OCI-M2 (cell line): ENCODE data around the gene TIMP2.
"Not testable (repeated sequence)": the region's sequence is repeated elsewhere in the genome, so short reads cannot be mapped to it uniquely, and the experiment has no call there.

ENCODE experiments used
- DNase-seq: peaks from one replicate; lab custom pipeline; 2025; ENCODE audit not compliant: unreplicated experiment; lab: John Stamatoyannopoulos, UW

The TIMP2 gene

DNA sequence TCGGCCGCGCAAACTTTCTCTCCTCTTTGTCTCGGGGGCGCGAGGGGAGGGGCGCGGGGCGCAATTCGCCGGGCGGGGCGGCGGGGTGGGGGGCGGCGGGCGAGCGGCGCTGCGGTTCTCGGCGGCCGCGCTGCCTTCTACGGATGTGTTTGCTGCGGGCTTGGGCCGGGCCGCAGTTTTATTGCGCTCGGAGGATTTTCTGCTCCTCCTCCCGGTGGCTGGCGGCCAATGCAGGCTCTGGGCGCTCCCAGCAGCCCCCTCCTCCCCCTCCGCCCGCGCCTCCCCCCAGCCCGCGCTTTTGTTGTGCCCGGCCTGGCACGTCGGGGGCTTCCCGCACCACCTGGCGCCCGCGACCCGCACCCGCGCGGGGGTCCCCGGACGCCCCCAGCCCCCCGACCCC, at the start of gene TIMP2:
Gene TIMP2 (minus strand): TSS at position 154 of the 400 bp plus-strand sequence. CDS start 299 bp downstream, outside the sequence.
- no peak for DNase-seq

DNA sequence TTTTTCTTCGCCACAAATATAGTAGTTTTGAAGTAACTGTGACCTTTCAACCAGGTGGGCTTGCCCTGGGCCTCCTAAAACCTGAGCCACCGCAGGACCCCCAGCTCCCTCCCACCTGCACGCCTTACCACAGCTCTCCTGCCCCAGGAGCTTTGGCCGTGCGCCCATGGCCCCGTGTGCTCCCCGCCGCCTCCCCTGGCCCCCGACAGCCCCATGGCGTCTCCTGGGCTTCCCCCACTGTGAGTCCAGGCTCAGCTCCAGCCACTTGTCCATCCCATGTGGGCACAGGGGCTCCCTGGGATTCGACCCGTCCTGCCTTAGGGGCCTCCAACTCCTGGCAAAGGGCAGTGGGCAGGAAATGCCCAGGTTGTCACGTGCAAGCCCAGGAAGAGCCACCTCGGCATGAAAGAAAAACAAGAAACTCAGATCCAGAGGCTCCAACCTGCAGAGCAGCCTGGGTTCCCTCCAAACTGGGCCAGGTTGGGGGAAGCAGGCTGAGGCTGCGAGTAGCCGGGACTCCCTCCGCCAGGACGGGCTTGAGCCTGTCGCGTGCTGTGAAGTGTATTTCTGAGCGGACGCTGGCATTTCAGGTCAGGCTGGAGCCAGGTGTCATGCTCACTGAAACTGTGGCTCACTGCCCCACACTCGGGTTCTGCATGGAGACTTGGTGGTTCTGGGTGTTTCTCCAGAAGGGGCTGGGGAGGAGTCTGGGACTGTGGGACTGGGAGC, 48.8 kb upstream of the TIMP2 start:
- DNase-seq, result no peak

DNA sequence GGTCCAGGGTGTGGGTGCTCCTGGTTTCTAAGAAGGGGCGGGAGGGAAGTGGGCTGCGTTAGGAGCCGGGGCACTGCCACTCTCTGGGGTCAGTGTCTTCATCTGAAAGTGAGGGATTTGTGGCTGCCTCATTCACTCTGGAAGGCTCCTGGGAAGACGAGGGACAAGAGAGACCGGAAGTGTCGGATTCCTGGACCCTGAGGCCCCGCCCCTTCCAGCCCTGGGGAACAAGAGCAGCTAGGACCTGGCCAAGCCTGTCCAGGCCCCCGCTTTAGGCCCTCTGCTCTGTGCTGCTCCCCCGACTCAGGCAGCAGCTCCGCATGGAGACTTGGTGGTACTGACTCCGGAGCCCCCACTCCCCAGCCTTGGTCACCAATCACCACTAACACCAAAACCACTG, 48.0 kb upstream of the TIMP2 start:
- no peak for DNase-seq

DNA sequence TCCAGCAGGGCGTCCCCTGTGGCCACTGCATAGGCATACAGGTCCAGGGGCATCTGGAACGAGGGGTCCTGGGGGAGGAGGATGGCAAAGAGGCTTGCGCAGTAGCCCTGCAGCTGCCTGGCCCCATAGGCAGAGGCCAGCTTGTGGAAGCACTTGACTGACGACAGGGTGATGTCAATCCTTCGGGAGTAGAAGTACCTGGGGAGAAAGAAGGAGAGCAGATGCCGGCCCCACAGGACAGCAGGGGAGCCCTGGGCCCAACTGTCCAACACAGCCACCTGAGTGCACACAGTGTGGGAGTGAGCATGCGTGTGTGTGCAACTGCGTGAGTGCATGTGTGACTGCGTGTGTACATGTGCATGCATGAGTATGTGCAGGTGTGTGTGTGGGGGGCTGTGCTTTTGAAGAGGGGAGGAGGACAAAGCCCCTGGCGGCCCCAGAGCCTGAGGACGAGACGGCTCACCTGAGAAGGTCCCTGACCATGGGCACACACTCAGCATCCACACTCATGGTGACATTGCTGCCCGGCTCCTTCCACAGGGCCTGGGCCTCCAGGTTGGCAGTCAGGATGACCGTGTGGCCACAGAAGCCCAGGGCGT, 47.4 kb upstream of the TIMP2 start:
- no peak for DNase-seq

DNA sequence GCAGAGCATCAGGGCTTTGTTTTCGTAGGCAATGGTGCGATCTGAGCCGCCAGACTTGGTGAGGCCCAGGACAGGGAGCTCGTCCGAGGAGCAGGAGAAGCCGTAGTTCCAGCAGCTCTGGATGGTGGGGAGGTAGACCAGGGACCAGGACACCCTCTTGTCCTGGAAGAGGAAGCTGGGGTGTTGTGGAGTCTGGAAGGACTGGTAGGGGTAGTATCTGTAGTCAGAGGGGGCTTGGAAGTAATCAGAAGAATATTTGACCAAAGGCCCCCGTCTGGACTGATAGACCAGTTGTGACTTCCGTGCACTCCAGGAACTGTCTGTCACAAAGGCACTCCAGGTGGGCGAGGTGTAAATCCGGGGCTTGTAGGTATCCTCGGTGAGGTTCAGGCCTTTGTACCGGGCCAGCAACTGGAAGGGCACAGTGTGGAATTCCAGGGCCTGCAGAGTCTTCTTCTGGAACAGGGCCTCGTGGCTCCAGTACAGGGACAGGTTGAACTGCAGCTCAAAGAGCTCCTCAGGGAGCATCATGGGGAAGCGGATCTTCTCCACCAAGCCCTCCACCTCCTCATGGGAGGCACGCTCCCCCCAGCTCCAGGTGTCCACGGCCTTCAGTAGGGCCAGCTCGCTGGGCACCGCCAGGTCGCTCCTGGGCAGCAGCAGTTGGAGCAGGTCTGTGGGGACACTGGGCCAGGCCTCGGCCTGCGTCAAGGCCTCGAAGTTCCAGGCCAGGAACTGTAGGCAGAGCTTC, 46.7 kb upstream of the TIMP2 start:
- DNase-seq, result no peak

- no peak for DNase-seq
These were observed 45.9 kb upstream of the TIMP2 start for GRCh38 chr17:78970834-78971755.

DNA sequence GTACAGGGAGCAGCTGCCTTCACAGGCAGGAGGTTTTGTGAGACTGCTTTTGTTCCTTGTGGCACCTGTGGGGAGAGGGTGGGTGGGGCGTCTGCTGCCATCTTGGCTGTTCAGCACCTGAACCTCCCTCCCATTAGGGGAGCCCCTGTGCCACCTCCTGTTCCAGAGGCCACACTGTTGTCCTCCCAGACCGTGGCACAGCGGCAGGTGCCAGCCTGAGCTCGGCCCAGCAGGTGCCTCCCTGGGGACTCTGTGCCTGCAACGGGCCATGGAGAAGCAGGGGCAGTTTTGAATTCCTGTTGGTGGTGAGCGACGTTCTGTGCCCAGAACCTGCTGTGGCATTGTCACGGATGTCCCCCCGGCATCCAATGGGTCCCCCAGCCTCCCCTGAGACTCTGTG, 44.7 kb upstream of the TIMP2 start:
- DNase-seq, result no peak

DNA sequence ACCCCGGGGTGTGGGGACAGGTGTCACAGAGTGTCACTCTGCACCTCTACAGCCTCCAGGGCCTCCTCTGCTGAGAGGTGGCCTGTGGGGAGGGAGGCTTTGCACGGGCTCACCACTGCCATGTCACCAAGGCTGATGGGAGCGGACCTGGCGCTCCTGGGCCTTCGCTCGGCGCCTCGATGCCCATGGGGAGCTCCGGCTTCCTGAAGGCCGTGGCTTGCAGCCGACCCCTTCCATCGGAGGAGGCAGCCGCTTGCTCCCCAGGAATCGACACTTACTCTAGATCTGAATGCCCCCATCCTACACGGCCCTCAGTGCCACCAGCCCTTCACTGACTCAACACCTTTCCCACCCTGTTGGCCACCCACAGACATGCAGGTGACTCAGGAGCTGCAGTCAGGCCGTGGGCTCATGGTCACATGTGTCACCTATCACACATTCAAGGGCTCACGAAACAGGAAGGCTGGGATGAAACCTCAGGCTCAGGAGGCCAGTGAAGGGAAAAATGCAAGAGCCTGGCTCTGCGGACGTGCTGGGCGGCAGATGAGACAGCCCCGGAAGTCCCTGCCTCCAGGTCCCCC, 42.7 kb upstream of the TIMP2 start:
- DNase-seq, result no peak

GRCh38 chr17:78966910-78967600, 41.9 kb upstream of the TIMP2 start:
- no peak for DNase-seq

DNA sequence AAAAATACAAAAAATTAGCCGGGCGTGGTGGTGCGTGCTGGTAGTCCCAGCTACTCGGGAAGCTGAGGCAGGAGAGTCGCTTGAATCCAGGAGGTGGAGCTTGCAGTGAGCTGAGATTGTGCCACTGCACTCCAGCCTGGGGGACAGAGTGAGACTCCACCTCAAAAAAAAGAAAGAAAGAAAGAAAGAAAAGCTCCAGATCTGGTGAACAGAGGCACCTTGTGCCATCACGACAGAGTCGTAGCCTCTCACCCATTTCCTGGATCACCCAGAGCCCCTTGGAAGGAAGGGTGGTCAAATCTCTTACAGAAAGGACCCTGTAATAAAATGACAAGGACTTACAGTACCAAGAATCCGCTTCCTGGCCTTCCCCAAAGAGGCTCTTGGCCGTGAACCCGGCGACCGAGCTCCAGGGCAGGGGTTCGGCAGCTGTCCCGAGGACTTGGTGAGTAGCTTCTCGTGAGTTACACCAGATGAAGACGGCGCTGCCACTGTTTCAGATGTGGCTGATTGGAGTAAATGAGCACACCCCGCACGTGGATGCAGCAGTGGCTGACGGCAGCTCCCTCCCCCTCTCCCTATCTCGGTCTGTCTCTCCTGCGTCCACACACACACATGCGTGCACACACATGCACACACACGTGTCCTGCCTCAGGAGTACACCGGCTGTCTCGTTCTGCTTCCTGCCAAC, 41.1 kb upstream of the TIMP2 start:
- DNase-seq, result no peak

DNA sequence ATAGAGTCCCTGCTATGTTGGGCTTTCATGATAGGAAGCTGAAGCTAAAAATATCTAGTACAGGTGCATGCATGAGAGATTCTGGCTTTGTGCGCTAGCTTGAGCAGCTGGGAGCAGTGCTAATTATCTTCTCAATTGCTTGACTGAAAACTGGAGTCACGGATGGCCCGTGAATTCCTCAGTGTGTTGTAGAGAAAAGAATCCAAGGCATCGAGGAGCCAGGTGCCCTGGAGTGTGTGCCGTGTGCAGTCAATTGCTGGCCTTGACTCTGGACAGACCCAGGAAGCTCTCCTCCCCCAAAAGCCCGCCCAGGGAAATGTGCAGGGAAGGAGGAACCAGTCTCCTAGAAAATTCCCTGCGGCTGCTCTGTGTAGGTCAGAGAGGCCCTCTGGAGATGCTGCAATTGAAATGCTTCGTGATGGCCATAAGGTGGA, 40.3 kb upstream of the TIMP2 start:
- no peak for DNase-seq

GRCh38 chr17:78963378-78963777, 38.2 kb upstream of the TIMP2 start:
- no peak for DNase-seq

DNA sequence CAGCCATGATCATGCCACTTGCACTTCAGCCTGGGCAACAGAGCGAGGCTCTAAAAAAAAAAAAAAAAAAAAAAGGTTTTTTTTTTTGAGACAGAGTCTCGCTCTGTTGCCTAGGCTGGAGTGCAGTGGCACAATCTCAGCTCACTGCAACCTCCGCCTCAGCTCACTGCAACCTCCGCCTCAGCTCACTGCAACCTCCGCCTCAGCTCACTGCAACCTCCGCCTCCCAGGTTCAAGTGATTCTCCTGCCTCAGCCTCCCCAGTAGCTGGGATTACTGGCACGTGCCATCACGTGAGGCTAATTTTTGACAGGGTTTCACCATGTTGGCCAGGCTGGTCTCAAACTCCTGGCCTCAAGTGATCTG, 37.8 kb upstream of the TIMP2 start:
- DNase-seq, result not testable (repeated sequence)

DNA sequence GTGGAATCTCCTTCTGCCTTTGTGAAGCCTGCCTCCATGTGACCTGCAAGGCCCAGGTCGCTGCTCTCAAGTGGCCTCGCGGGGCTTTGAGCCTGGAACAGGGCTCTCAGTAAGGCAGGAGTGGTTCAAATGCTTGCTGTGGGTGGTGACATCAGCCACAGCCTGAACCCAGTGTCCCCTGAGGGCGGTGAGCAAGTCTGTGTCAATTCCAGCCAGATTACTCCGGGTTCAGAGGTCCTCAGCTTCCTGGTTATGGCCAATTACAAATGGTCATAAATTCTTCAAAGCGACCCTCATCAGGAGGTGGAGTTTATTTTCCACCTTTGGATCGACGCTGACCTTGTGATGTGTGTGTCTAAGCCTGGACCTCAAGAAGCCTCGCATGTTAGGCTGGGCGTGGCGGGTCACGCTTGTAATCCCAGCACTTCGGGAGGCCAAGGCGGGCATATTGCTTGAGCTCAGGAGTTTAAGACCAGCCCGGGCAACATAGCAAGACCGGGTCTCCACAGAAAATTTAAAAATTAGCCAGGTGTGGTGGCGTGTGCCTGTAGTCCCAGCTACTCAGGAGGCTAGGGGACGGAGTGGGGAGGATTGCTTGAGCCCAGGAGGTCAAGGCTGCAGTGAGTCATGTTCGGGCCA, 37.3 kb upstream of the TIMP2 start:
- no peak for DNase-seq

DNA sequence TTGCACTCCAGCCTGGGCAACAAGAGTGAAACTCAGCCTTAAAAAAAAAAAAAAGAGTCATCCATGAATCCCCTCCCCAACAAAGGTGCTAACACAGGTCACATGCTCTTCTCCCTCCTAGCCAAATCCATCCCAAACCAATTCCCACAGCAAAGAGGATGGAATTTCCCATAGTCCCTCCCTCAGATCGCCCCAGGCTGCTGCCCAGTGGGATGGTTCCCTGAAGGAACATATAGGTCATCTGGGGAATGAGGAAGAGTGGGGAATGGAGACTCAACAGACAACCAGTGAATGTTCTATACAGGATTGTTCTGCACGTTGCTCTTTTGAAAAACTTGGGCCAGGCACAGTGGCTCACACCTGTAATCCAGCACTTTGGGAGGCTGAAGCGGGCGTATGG, 36.4 kb upstream of the TIMP2 start:
- DNase-seq, result no peak

DNA sequence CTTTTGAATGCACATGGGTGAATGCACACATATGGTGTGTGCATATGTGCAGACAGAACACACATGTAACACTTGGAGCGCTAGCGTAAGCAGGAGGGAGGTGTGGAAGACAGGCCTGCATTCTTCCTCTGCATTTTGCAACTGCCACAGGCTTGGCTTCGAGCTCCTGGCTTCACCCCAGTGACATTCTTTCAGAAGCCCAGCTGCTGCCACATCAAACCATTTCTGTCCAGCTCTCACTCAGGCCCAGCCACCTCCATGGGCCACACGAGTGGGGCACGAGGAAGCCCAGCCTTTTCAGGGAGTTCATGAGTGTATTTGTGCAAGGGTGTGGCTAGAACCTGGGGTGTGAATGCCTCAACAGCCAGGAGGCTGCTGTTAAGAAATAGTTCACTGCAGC, 35.7 kb upstream of the TIMP2 start:
- DNase-seq, result no peak

- no peak for DNase-seq
These were observed 34.6 kb upstream of the TIMP2 start for GRCh38 chr17:78959803-78960202.

GRCh38 chr17:78958641-78959127, 33.5 kb upstream of the TIMP2 start:
- no peak for DNase-seq

DNA sequence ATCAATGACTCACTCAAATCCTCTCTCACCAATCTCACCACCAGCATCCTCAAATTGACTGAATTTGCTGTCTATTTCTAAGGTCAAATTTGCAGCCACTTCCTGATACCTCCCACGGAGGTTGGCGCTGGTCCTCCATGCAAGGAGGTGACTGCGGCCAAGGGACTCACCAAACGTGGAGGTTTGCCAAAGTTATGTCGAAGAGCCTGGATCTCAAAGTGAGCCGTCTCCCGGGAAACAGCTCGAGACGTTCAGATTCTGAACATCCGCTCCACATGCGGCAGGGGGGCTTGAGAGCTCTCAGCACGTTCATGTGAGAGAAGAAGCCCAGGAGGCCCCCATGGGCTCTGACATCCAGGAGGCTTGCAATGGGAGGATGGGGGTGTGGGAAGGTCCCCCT, 31.9 kb upstream of the TIMP2 start:
- DNase-seq, result no peak
